ENCODE results near the gene NRCAM. TPM values are rescaled to one million over a fixed set of nuclear protein-coding genes. Genes with fewer than 3 reads are reported as not detected.

NRCAM gene
- total RNA-seq, 4 donors from 2014 or later, result 1.1 to 6.1 (median 4.0) TPM

DNA sequence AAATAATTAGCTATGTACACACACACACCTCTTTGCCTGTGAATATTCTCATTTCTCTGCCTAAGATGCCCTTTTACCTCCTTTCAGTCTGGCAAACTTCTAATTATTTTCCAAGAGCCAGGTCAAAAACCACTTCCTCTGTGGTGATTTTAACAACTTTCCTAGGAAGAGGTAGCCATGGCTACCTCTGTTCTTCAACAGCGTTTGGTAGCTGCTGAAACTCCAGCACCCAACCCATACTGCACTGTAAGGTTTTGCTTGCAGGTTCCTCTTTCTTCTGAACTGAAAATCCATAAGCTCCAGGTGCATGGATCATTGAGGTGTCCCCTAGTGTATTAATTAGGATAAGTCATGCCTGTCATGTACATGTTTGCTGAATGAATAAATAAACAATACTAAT is 25.6 kb downstream of the NRCAM start:
- H3K4me3 ChIP-seq (ENCODE audit: low read depth, poor library complexity, severe bottlenecking), result no peak overlapping the region
- 46 to 55% methylated on average over 1 of the region's 1 CpG for WGBS, 2 donors
- no peak for TF ChIP-seq POLR2A (IDR thresholded peaks at IDR 0.05)
- TF ChIP-seq, protein P1, sequence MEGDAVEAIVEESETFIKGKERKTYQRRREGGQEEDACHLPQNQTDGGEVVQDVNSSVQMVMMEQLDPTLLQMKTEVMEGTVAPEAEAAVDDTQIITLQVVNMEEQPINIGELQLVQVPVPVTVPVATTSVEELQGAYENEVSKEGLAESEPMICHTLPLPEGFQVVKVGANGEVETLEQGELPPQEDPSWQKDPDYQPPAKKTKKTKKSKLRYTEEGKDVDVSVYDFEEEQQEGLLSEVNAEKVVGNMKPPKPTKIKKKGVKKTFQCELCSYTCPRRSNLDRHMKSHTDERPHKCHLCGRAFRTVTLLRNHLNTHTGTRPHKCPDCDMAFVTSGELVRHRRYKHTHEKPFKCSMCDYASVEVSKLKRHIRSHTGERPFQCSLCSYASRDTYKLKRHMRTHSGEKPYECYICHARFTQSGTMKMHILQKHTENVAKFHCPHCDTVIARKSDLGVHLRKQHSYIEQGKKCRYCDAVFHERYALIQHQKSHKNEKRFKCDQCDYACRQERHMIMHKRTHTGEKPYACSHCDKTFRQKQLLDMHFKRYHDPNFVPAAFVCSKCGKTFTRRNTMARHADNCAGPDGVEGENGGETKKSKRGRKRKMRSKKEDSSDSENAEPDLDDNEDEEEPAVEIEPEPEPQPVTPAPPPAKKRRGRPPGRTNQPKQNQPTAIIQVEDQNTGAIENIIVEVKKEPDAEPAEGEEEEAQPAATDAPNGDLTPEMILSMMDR (IDR thresholded peaks at IDR 0.05), result no peak
- DNase-seq (ENCODE audit: low spot score in 2 of 2), result no peak
- intact Hi-C loops (cut with DNase I; ENCODE audit: low total_unique reads), result no loop called here

DNA sequence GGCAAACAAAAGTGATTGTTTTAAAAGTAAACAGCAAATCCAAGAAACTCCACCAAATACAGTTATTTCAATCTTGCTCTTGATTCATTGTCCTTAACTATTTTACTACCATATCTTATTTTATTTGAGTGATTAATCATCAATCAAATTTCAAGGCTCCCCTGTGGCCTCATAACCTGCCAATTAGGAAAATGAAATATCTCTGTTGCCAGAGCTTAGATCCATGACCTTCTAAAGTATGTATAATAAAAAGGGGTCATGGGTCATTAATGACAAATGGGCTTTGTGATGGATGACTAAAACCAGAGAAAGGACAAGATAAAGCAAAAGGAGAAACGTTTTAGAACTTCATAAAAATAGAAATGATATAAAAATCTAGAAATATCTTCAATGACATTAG is 28.5 kb downstream of the NRCAM start:
- 37 to 63% methylated on average over 1 of the region's 1 CpG for WGBS, 2 donors
- intact Hi-C loops (cut with DNase I; ENCODE audit: low total_unique reads), result no loop called here
- no peak for DNase-seq (ENCODE audit: low spot score in 2 of 2)
- TF ChIP-seq POLR2A (IDR thresholded peaks at IDR 0.05), result no peak
- TF ChIP-seq, protein P1 (IDR thresholded peaks at IDR 0.05), result no peak
- H3K4me3 ChIP-seq (ENCODE audit: low read depth, poor library complexity, severe bottlenecking), result no peak overlapping the region

DNA sequence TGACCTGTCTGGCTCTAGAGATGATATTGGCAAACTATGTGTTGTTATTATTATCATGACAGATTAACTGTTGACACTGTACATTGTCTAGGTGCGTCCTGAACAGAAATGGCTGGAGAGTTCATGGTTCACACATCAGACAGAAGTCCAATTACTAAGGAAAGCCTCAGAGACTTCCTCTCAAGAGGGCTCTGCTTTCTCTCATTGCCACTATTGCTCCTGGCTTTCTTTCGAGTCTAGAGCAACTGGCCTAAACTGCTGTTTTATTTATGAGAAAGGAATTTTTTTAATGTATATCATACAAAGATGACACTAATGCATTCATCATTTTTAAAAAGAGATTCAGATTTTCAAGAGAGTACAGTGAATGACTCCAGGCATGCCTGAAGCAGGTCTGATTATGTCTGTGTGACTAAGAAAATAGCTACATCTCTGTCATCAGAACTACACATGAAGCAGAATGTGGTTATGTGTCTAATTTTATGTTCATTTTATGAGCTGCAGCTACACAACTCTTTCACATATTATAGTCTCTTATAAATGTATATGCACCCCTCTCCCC is 30.4 kb downstream of the NRCAM start:
- TF ChIP-seq POLR2A (IDR thresholded peaks at IDR 0.05), result no peak
- TF ChIP-seq, protein P1 (IDR thresholded peaks at IDR 0.05), result no peak
- no peak overlapping the region for H3K4me3 ChIP-seq (ENCODE audit: low read depth, poor library complexity, severe bottlenecking)
- intact Hi-C loops (cut with DNase I; ENCODE audit: low total_unique reads), result no loop called here
- WGBS, 2 donors, result 47 to 48% methylated on average over 2 of the region's 2 CpGs
- no peak for DNase-seq (ENCODE audit: low spot score in 2 of 2)

DNA sequence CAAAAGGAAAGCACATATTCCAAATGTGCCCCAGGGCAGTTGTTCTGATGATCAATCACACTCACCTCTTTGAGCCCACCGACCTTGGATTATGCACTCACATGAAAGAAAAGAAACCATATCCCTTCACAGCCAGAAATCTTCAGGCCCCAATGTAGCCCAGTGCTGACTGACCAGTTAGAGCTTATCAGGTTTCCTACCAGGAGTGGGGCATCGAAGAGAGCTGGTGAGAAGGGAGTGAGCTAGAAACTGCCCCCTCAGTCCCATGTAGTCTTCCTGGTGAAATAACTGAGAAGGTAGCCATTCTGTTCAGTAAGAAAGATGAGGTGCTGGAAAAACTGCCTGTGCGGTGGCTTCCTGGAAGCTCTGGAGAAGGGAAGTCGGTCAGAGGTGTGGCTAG is 32.2 kb downstream of the NRCAM start:
- DNase-seq (ENCODE audit: low spot score in 2 of 2), result no peak
- TF ChIP-seq, protein P1 (IDR thresholded peaks at IDR 0.05), result no peak
- no peak for TF ChIP-seq POLR2A (IDR thresholded peaks at IDR 0.05)
- H3K4me3 ChIP-seq (ENCODE audit: low read depth, poor library complexity, severe bottlenecking), result no peak overlapping the region
- intact Hi-C loops (cut with DNase I; ENCODE audit: low total_unique reads), result no loop called here
- 70% methylated on average over 4 of the region's 4 CpGs for WGBS, 2 donors

DNA sequence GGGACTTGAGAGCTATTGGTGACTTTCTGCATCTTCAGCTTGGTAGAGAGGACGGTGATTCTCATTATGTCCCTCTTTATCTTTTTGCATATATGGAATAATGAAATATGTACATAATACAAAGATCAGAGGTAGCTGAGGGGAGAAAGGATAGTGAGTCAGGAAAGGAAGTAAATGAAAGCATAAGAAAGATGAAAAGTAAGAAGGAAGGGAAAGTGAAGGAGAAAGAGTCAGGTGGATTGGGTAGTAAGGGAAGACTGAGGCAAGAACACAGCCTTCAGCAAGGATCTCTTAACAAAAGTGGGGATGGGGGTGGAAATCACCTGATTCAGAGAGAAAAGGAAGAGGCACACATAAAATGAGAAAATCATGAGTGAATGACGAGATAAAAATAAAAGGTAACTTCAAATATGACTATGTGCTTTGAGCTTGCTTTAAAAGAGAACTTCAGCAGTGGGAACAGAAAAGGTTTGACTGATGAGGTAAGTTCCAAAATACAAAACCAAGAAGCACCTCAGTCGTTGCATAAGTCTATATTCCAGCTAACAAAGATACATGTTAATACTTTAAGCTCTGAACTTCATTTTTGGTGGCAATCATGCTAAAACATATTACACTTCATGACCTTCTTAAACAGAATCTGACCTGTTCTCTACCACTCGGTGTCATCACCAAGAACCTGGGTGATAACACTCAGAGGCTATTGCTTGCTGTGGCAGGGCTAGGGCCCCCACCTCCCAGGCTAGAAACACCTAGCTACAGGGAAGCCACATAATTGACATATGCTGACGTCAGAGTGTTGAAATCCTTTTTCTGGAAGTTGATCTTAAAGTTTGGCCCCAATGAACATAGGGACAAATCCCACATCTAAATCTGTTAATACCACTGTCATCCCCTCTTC is 32.9 kb downstream of the NRCAM start:
- intact Hi-C loops (cut with DNase I; ENCODE audit: low total_unique reads), result no loop called here
- TF ChIP-seq, protein P1 (IDR thresholded peaks at IDR 0.05), result no peak
- TF ChIP-seq POLR2A (IDR thresholded peaks at IDR 0.05), result no peak
- DNase-seq (ENCODE audit: low spot score in 2 of 2), result no peak
- H3K4me3 ChIP-seq (ENCODE audit: low read depth, poor library complexity, severe bottlenecking), result no peak overlapping the region
- WGBS, 2 donors, result 76 to 78% methylated on average over 5 of the region's 5 CpGs

All from lower leg skin (tissue), 4 donors.